HEK293T (cell line): ENCODE results near the gene ZMAT5.

Experiments
- CTCF ChIA-PET: fragments of 350-600 bp; formaldehyde crosslinking; extraction: SDS; loops from one replicate; lab custom pipeline; 2021; ENCODE audit warnings: antibody characterized with exemption, inconsistent platforms; lab: Yijun Ruan, JAX
- POLR2A ChIA-PET: fragments of 350-600 bp; formaldehyde crosslinking; extraction: SDS; loops from one replicate; lab custom pipeline; 2020; ENCODE audit warnings: antibody characterized with exemption, inconsistent platforms; lab: Yijun Ruan, JAX
- DNase-seq: peaks from one replicate; pipeline ENCODE4 v3.0.0; 2012; ENCODE audit warnings: mixed read lengths; ENCODE audit errors: extremely low spot score
- ARNT ChIP-seq: fragments of 450-650 bp; IDR thresholded peaks from 2 replicates; pipeline ENCODE4 v1.6.1; 2017; ENCODE audit warnings: mild to moderate bottlenecking
- BHLHE40 ChIP-seq: fragments of 450-650 bp; IDR thresholded peaks from 2 replicates; pipeline ENCODE4 v1.6.1; 2016; ENCODE audit warnings: mild to moderate bottlenecking, moderate library complexity, borderline replicate concordance
- CTBP1 ChIP-seq: fragments of 450-650 bp; IDR thresholded peaks from 2 replicates; pipeline ENCODE4 v1.6.1; 2016; ENCODE audit warnings: borderline replicate concordance
- ELF4 ChIP-seq: fragments of 450-650 bp; IDR thresholded peaks from 2 replicates; pipeline ENCODE4 v1.6.1; 2017; ENCODE audit warnings: antibody characterized with exemption
- FOXA1 ChIP-seq: fragments of 450-650 bp; IDR thresholded peaks from 2 replicates; pipeline ENCODE4 v1.6.1; 2016; ENCODE audit warnings: mild to moderate bottlenecking
- FOXK2 ChIP-seq: fragments of 450-650 bp; IDR thresholded peaks from 2 replicates; pipeline ENCODE4 v1.6.1; 2016; ENCODE audit warnings: mild to moderate bottlenecking
- FOXM1 ChIP-seq: fragments of 450-650 bp; IDR thresholded peaks from 2 replicates; pipeline ENCODE4 v1.6.1; 2017; ENCODE audit warnings: mild to moderate bottlenecking, borderline replicate concordance
- HDGF ChIP-seq: fragments of 450-650 bp; IDR thresholded peaks from 2 replicates; pipeline ENCODE4 v1.6.1; 2017; ENCODE audit warnings: antibody characterized with exemption, borderline replicate concordance
- L3MBTL2 ChIP-seq: fragments of 450-650 bp; conservative IDR thresholded peaks from 2 replicates; pipeline ENCODE4 v1.6.1; 2016; ENCODE audit warnings: mild to moderate bottlenecking
- LEF1 ChIP-seq: fragments of 450-650 bp; IDR thresholded peaks from 2 replicates; pipeline ENCODE4 v1.6.1; 2017; ENCODE audit warnings: mild to moderate bottlenecking, borderline replicate concordance
- NFRKB ChIP-seq: fragments of 450-650 bp; IDR thresholded peaks from 2 replicates; pipeline ENCODE4 v1.6.1; 2016; ENCODE audit warnings: mild to moderate bottlenecking, moderate library complexity
- PKNOX1 ChIP-seq: fragments of 450-650 bp; IDR thresholded peaks from 2 replicates; pipeline ENCODE4 v1.6.1; 2016
- SP1 ChIP-seq: fragments of 450-650 bp; IDR thresholded peaks from 2 replicates; pipeline ENCODE4 v1.6.1; 2017
- SUZ12 ChIP-seq: fragments of 450-650 bp; IDR thresholded peaks from 2 replicates; pipeline ENCODE4 v1.6.1; 2016; ENCODE audit warnings: mild to moderate bottlenecking
- TARDBP ChIP-seq: fragments of 450-650 bp; IDR thresholded peaks from 2 replicates; pipeline ENCODE4 v1.6.1; 2016
- ZNF384 ChIP-seq: fragments of 450-650 bp; IDR thresholded peaks from 2 replicates; pipeline ENCODE4 v1.6.1; 2016

Gene ZMAT5

GRCh38 chr22:29801796-29802195, 35.0 kb upstream of the ZMAT5 start:
- CTCF ChIA-PET: no interaction called here
- TF ChIP-seq CTBP1 (no peak), NFRKB (no peak), HDGF (no peak), L3MBTL2 (no peak), FOXK2 (no peak)
- POLR2A ChIA-PET: interaction anchor here (1.2 kb wide), 1 partner anchor 81 kb away, joined by 3 read pairs; the partner anchor contains the start of gene MTMR3
- no peak for DNase-seq

GRCh38 chr22:29801153-29801552, 34.3 kb upstream of the ZMAT5 start:
- POLR2A ChIA-PET: interaction anchor here (1.2 kb wide), 1 partner anchor 82 kb away, joined by 3 read pairs; the partner anchor contains the start of gene MTMR3
- TF ChIP-seq ELF4: no peak
- no peak for TF ChIP-seq NFRKB
- no peak for TF ChIP-seq ZNF384
- TF ChIP-seq BHLHE40: no peak
- no peak for TF ChIP-seq SP1
- TF ChIP-seq CTBP1: no peak
- no peak for TF ChIP-seq ARNT
- TF ChIP-seq FOXM1: no peak
- no peak for TF ChIP-seq HDGF
- TF ChIP-seq PKNOX1: no peak
- CTCF ChIA-PET: no interaction called here
- DNase-seq: no peak

GRCh38 chr22:29799217-29799680, 32.4 kb upstream of the ZMAT5 start:
- TF ChIP-seq TARDBP: no peak
- no peak for TF ChIP-seq L3MBTL2
- no peak for TF ChIP-seq SP1
- TF ChIP-seq NFRKB: no peak
- TF ChIP-seq FOXK2: no peak
- no peak for TF ChIP-seq HDGF
- no peak for TF ChIP-seq FOXA1
- no peak for TF ChIP-seq LEF1
- TF ChIP-seq PKNOX1: no peak
- no peak for TF ChIP-seq ARNT
- no peak for TF ChIP-seq FOXM1
- no peak for TF ChIP-seq ZNF384
- no peak for TF ChIP-seq ELF4
- TF ChIP-seq CTBP1: no peak
- TF ChIP-seq BHLHE40: no peak
- no peak for TF ChIP-seq SUZ12
- CTCF ChIA-PET: no interaction called here
- POLR2A ChIA-PET: no interaction called here
- no peak for DNase-seq

GRCh38 chr22:29798801-29799200, 32.0 kb upstream of the ZMAT5 start:
- no peak for DNase-seq
- POLR2A ChIA-PET: no interaction called here
- TF ChIP-seq L3MBTL2: no peak
- TF ChIP-seq LEF1: no peak
- TF ChIP-seq SUZ12: no peak
- TF ChIP-seq HDGF: no peak
- TF ChIP-seq ARNT: no peak
- no peak for TF ChIP-seq FOXM1
- TF ChIP-seq TARDBP: no peak
- no peak for TF ChIP-seq SP1
- TF ChIP-seq FOXA1: no peak
- no peak for TF ChIP-seq ZNF384
- TF ChIP-seq ELF4: no peak
- no peak for TF ChIP-seq FOXK2
- TF ChIP-seq BHLHE40: no peak
- TF ChIP-seq NFRKB: no peak
- no peak for TF ChIP-seq PKNOX1
- no peak for TF ChIP-seq CTBP1
- CTCF ChIA-PET: no interaction called here

- CTCF ChIA-PET: no interaction called here
- POLR2A ChIA-PET: no interaction called here
- no peak for TF ChIP-seq FOXA1
- TF ChIP-seq NFRKB: no peak
- no peak for TF ChIP-seq ELF4
- no peak for TF ChIP-seq CTBP1
- TF ChIP-seq HDGF: no peak
- no peak for TF ChIP-seq L3MBTL2
- no peak for TF ChIP-seq FOXM1
- TF ChIP-seq SP1: no peak
- no peak for TF ChIP-seq SUZ12
- no peak for TF ChIP-seq TARDBP
- no peak for TF ChIP-seq LEF1
- no peak for TF ChIP-seq PKNOX1
- TF ChIP-seq ZNF384: no peak
- TF ChIP-seq ARNT: no peak
- TF ChIP-seq BHLHE40: no peak
- no peak for TF ChIP-seq FOXK2
- DNase-seq: no peak
Measured at GRCh38 chr22:29798318-29798717, 31.5 kb upstream of the ZMAT5 start.

GRCh38 chr22:29797351-29797750, 30.5 kb upstream of the ZMAT5 start:
- CTCF ChIA-PET: no interaction called here
- POLR2A ChIA-PET: no interaction called here
- no peak for TF ChIP-seq TARDBP
- TF ChIP-seq ARNT: no peak
- no peak for TF ChIP-seq L3MBTL2
- TF ChIP-seq ZNF384: no peak
- TF ChIP-seq FOXK2: no peak
- no peak for TF ChIP-seq HDGF
- no peak for TF ChIP-seq SUZ12
- TF ChIP-seq CTBP1: no peak
- no peak for TF ChIP-seq SP1
- TF ChIP-seq ELF4: no peak
- no peak for TF ChIP-seq BHLHE40
- no peak for TF ChIP-seq PKNOX1
- DNase-seq: no peak
